Stimulated activated CD4-positive, alpha-beta T cell treated with anti-CD3 and anti-CD28 coated beads, Interleukin-1b, Interleukin-23, amount 100 ng/mL, for 48 hours (primary cell): ENCODE measurements around the gene SAP130.

Experiments
- DNase-seq: peaks from one replicate; pipeline ENCODE4 v3.0.0-alpha.2; 2020

Gene SAP130

DNA sequence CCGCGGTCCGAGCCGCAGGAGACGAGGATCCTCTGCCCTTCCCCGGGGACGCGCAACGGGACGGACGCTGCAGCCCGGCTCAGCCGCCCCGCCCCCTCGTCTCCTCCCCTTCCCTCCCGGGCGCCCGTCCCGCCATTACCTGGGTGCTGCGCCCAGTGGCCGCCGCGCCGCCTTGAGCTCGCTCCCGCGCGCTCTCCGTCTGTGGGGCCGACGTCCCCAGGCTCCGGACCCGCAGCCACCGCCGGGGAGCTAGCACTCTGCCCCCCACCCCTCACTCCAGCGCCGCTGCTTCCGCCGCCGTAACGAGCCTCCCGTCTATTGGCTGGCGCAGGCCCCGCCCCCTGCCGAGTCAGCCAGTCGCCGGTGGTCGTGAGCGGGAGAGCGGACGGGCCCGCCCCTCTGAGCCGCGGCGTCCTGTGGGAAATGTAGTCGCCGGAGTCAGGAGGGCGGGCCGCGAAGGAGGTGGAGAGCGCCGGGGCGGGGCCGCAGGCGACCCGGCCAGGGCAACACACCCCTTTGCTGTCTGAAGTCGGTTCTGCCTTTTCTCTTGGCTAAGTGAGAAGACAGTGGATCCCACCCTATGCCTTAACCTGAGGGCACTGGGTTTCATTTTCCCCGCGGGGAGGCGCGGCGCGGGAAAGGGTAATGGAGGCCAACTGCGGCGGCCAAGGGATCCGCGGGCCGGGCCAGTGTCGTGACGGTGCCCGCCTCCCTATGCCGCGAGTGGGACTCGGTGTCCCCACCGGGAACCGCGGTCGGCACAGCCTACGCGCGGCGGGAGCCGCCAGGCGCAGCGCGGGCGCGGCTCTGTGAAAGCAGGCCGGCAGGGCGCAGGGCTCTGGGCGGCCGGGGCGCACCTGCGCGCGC, at the start of gene SAP130:
SAP130 (minus strand) TSS at position 259 of the 867 bp plus-strand sequence. CDS start 1,767 bp downstream, outside the sequence.
- peak; percentile 98 for DNase-seq

DNA sequence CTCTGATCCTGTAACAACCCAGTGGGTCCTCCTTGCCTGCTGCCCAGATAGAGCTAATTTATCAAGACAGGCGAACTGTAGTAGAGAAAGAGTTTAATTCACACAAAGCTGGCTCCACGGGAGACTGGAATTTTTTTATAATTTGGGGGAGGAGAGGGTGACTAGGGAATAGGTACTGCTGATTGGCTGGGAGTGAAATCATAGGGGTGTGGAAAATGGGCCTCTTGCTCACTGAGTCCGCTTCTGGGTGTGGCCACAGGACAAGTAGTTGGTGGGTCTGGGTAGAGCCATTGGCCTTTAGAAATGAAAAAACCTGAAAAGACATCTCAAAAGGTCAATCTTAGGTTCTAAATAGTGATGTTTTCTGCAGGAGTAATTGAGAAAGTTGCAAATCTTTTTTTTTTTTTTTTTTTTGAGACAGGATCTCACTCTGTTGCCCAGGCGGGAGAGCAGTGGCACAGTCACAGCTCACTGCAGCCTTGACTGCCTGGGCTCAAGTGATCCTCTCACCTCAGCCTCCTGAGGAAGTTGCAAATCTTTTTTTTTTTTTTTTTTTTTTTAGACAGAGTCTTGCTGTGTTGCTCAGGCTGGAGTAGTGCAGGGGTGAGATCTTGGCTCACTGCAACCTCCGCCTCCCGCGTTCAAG, 48.7 kb upstream of the SAP130 start:
- no peak for DNase-seq

DNA sequence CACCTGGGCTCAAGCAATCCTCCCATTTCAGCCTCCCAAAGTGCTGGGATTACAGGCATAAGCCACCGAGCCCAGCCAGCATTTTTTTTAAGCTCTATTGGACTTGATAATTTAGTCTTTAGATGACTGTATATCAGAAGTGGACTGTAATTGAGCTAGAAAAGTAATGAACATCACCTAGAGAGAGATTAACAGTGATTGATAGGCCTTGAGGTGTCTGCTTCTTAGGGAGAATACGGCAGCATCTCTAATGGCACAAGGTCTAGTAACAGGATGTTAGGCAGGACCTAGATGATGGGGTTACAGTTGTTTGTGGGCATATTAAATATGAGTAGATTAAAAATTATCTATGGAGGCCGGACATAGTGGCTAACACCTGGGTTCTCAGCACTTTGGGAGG, 45.4 kb upstream of the SAP130 start:
- DNase-seq = no peak

DNA sequence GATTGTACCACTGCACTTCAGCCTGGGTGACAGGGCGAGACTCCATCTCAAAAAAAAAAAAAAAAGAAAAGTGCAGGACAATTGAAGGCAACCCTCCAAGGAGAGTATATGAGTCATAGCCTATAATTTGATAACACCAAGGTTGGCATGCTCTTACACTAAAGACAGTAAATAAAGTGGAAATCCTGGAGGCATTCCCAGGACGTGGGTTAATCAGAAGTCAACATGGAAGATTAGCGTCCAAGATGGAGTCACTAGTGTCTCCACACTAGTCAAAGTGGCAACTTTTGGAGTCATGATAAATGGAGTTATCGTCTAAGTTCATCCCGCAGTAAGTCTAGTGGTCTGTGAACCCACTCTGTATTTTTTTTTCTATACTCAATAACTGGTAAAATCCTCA, 41.9 kb upstream of the SAP130 start:
- DNase-seq = no peak

DNA sequence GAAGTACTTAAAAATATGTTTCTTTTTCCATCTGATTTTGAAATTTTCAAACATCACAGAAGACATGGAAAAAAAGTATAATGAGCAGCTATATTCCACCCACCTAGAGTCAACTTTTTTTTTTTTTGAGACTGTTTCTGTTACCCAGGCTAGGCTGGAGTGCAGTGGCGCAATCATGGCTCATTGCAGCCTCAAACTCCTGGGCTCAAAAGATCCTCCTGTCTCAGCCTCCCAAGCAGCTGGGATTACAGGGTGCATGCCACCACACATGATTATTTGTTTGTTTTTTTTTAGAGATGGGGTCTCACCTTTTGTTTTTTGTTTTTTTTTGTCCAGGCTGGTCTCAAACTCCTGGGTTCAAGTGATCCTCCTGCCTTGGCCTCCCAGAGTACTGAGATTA, 36.5 kb upstream of the SAP130 start:
- DNase-seq = no peak

DNA sequence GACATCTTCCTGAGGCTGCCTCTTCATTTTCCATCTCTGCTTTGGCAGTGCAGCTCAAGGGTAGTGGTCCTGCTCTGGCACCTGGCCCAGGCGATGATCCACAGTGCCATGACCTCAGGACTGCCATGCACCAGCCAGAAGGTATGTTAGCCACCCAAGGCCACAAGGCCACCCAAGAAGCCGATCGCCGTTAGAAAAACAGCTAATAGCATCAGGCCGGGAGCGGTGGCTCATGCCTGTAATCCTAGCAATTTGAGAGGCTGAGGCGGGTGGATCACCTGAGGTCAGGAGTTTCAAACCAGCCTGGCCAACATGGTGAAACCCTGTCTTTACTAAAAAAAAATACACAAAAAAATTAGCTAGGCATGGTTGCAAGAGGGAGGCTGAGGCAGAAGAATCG, 34.7 kb upstream of the SAP130 start:
- DNase-seq = no peak

DNA sequence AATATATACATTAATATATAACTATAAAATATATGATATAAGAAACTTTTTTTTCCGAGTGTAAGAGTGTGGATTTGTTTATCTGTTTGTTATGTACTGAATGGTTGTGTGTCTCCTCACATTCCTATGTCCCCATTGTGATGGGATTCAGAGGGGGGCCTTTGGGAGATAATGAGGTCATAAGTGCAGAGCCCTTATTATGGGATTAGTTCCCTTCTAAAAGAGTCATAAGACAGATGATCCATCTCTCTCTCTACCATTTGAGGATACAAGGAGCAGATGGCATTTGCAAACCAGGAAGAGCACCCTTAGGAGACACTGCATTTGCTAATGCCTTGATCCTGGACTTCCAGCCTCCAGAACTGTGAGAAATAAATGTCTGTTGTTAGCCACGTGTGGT, 30.3 kb upstream of the SAP130 start:
- no peak for DNase-seq

DNA sequence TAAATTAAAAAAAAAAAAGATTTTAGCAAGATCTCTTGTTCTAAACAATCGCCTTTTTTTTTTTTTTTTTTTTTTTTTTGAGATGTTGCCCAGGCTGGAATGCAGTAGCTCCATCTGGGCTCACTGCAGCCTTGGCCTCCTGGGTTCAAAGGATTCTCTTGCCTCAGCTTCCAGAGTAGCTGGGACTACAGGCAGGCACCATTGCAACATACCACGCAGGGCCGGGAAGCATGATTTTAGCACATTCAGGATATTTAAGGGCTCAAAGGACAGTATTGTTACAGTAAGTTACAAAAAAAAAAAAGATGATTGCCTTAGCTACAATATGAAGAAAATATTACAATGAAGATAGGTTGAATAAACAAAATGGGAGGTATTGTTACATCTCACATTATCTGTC, 29.5 kb upstream of the SAP130 start:
- DNase-seq = no peak

DNA sequence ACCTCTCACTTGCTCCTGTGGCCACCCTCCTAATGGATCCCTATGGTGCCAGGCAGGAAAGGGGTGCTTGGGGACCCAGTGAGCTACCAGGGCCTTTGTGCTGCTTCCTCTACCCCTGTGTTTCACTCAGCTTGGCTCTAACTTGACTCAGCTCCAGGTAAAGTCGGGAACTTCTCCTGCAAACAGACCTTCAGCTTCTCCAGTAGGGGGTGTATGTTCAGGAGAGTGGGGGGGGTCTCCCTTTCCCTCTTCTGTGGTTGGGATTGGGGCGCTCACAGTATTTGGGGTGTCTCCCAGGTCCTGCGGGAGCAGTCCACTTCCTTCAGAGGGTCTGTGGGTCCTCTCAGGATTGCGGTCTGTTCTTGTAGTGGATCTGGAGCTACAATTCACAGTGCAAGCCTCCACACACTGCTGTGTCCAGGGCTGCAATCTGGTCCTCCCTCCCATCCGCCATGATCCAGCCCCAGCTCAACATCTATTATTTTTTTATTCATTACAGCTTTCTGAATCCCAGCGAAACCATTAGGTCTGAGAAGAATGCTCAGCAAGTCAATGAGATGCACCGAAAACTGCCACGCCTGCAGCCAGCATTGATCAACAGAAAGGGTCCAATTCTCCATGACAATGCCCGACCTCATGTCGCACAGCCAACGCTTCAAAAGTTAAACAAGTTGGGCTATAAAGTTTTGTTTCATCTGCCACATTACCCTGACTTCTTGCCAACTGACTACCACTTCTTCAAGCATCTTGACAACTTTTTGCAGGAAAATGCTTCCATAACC, 26.4 kb upstream of the SAP130 start:
- DNase-seq = no peak

DNA sequence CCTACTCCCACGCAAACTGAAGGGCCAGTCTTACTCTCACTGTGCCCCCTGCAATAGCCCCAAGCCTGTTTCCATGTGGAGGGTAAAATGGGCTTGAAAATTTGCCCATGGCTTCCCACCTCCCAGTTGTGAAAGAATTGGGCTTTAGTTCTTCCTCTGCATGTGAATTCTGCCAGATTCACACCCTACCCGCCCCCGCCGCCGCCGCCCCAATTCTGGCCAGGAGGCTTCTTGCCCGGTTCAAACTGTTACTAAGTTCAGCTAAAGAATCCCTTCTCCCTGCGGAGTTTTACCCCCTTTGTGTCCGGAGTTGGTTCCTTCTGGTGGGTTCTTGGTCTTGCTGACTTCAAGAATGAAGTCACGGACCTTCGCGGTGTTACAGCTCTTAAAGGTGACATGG, 25.5 kb upstream of the SAP130 start:
- no peak for DNase-seq

DNA sequence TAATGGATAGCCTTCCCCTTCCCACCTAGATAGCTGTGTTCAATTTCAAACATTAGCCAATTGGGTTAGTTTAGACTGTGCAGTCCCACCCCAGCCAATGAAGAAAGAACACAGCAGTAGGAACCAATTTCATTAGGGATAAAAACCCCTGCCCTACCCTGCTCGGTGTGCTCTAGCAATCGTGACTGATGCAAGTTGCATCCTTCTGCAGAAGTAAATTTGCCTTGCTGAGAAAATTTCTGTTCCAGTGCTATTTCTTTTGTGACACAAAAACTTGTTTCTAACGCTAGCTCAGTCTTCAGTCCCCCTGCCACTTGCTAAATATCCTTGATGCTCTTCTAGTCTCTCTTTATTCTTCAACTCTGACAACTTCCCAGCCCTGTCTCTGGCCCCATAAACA, 15.2 kb upstream of the SAP130 start:
- no peak for DNase-seq

DNA sequence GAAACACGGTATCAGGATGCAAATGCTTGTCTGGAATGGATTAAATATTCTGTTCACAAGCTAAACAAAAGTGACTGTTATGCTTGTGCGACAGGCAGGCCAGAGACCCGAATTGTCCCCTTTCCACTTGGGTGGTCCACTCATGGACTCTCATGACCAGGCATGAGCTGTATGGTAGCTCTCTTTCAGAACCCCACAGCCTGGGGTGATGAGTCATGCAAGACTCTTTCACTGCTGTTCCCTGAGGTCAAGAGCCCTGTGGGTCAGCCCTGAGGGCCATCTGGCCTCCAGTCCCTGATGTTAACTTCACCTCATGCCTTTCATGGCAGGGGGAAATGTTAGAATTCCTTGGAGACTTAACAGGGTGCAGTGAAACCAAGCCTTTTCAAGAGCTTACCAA, 13.7 kb upstream of the SAP130 start:
- DNase-seq = no peak

DNA sequence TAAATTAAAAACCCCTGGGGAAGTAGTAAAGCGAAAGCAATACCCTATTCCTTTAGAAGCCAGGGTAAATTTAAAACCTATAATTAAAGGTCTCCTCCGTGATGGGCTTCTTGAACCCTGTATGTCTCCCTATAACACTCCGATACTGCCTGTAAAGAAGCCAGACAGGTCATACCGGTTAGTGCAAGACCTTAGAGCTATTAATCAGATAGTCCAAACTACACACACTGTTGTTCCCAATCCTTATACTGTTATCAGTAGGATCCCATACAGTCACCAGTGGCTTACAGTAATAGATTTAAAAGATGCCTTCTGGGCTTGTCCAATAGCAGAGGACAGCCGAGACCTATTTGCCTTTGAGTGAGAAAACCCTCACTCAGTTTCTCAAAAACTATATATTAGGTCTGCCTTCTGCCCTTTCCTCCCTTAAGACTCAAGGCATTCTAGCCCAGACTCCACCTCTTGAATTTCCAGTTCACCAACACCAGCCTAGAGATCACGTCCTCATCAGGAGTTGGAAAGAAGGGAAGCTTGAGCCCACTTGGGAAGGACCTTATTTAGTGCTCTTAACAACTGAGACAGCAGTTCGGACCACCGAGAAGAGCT, 12.4 kb upstream of the SAP130 start:
- no peak for DNase-seq

DNA sequence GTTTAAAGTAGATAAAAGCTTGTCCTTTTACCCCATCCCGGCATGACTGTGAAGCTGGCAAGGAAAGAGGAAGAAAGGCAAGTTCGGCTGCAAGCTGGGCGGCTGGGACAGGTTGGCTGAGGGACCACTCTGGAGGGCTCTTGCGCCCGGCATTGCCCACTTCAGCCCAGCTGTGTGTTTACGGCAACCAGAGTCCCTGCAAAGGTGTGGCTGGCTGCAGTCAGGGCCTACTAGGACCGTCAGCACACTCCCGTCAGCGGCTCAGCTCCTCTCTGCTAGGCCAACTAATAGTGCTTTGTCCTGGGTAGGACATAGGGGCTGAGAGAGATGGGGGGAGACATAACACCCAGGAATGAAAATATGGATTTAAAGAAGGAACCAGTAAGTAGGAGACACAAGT, 11.7 kb upstream of the SAP130 start:
- no peak for DNase-seq

DNA sequence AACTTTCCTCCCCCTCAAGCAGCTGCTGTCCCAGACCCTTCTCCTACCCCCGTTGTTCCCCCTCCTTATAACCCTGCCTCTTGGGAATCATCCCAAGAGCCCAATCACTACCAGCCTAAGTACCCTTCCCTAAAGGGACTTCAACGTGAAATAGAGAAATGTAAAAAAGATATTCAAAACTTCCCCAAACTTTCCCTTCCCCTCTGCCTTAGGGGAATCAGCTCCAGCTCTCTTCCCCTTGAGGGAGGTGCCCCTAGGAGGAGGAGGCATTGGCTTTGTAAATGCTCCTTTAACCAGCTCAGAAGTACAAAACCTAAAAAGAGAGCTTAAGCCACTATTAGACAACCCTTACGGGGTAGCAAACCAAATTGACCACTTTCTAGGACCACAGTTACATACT, 10.6 kb upstream of the SAP130 start:
- DNase-seq = no peak

DNA sequence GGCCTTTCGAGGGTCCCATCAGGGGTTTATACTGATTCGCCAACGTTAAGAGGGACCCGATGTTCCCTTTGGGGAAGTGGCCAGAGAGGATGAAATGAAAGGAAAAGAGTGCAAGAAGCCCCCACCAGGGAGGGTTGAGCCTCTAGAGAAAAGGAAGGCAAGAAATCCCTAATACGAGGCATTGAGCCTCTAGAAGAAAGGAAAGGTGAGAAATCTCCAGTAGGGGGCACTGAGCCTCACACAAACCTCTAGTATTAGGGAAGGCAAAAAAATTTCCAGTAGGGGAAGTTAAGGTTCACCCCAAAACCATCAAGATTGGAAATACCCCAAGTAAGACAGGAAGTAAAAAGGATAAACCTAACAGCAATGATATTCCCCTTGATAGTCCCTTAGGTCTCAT, 9.8 kb upstream of the SAP130 start:
- DNase-seq = no peak

DNA sequence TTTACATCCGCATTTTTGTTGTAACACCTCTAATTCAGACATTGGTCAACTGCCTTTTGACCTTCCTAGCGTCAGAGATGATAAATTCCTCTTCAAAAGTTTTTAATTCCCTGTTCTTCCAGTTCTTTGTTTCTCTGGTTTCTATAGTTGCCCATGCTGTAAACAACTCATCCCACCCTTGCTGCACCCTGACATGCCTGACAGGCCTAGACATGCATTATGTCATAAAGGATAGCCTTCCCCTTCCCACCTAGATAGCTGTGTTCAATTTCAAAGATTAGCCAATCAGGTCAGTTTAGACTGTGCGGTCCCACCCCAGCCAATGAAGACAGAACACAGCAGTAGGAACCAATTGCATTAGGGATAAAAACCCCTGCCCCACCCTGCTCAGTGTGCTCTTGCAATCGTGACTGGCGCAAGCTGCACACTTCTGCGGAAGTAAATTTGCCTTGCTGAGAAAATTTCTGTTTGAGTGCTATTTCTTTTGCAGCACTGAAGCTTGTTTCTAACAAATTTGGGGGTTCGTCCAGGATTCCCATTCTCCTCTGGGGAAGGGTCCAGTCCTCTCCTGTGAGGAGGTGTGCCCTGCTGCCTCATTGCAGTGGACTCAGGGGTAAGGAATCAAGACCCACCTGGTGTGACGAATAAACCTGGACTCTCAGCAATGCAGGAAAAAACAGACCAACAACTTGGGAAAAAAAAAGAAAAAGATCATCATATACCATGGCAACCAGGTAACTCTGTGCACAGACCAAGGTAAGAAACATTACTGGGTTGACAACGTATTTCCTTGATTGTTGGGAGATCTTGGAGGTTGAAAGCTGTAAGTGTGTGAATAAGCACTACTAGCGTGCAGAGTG, 9.1 kb upstream of the SAP130 start:
- DNase-seq = no peak

DNA sequence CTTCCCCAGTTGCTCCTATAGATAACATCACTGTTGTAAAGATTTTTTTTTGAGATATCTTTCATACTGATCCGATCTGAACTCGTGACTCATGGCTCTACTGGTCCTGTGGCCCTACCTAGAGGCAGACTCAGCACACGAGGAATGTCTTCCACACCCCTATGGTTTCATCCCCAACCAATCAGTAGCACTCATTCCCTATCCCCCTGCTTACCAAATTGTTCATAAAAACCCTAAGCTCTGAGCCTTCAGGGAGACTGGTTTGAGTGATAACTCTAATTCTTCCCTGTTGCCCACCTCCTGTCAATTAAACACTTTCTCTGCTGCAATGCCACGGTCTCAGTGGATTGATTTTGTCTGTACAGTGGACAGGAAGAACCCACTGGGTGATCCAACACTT, 4.2 kb upstream of the SAP130 start:
- no peak for DNase-seq

DNA sequence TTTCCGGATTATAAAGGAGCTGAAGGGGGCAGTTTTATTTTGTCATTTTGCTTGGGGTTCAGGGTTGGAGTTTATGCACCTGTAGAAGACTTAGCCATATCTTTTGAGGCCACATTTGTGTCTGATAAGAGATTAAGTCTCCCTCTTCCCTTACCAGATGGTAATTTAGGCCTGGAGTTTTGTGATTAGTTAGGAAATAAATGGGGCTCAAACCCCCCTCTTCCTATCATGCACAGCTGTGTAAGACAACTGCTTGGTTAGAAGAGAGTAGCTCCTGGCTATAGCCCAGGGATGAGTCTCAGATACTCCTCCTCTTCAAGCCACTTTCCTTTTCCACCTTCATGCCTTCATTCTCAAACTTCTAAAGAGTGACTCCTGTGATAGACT, 802 bp upstream of the SAP130 start:
- DNase-seq = no peak

DNA sequence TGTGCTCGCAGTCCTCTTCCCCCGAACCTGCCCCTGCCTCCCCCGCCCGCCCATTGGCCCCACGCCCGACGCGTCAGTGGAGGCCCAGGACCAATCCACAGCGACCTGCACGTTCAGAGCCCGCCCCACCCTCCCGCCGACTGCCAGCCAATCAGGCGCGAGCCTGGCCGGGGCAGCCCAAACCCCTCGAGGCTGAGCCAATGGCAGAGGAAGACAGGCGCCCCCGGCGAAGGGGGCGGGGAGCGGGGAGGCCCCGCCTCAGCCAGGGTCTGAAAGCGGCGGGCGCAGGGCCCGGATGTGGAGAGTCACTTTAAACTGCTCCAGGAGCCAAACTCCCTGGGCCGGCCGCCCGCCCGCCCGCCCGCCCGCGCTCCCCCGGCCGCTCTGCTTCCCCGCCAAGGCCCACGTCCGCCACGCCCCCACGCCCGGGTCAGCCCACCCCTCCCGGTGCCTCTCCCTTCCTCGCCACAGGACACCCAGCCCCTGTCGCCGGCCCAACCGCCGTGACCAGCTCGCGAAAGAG, 520 bp downstream of the SAP130 start:
- peak; percentile 99 for DNase-seq

DNA sequence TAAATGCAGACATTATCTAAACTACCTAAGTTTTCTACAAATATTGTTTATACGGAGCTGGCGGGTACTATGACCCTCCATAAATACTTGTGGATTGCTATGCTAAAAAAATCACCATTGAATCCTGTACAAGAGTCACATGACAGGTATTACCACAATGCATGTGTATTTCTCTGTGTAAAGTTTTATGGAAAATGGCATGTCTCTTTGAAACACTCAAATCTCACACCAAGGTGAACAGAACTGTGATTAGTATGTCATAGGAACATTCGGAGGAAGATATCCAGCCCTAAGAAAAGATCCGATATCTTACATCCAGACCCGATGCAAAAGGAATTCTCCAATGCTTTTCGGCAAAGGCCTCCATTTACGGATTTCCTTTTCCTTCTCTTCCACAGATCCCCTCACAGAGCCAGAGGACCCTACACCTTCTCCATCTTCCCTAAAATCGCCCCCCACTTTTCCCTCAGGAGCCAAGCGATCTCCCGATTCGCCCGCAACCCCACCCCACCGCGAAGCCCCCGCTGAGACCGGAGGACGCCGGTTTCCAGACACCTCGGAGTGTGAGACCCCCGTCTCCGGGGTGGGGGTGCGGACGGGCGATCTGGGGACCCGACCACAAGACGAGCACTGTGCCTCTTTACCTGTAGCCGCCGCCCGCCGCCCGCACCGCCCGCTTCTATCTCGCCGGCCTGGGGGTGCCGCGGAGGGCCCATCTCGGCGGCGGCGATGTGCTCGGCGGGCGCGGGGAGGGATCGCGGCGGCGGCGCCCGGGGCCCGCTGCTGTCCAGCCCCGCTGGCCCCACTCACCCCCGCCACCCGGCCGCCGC, 1.2 kb downstream of the SAP130 start:
- no peak for DNase-seq
